GM19324 (cell line): Measurements from ENCODE around the gene CRCP.

Experiments
- ATAC-seq: cut with Tn5 transposase; IDR thresholded peaks from one replicate; pipeline ENCODE4 v1.9.1; 2021; ENCODE audit warnings: mild to moderate bottlenecking, moderate library complexity; ENCODE audit not compliant: unreplicated experiment, low FRiP score

CRCP gene

DNA sequence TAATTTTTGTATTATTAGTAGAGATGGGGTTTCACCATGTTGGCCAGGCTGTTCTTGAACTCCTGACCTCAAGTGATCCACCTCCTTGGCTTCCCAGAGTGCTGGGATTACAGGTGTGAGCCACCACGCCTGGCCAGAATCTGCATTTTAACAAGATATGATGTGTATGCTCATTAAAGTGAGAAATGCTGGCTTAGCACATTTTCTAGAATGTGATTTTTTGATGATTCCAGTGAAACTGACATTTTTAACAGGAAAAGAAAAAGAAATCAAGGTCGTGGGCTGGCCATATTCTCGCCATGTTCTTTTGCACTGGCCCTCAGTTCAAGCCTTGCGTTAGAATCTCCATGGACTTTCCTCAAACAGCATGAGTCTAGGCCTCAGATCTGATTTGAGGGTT is 72.3 kb downstream of the CRCP start:
- no peak for ATAC-seq

DNA sequence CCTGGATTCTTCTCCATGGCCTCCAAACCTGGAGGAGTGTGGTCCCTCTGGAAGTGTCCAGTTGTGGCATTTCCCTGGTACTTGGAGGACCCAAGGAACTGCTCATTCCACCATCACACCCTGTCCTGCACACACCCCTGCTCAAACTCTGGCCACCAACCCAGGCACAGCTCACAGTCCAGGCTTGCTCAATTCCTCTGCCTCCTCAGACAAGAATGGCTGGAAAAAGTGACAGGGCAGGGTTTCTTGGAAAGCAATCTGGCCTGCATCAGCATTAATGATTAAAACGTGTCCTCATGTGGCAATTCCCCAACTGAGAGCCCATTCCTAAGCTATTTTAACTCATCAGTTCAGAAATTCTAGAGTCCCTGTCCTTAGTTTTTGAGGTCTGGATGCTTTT is 73.3 kb downstream of the CRCP start:
- no peak for ATAC-seq

DNA sequence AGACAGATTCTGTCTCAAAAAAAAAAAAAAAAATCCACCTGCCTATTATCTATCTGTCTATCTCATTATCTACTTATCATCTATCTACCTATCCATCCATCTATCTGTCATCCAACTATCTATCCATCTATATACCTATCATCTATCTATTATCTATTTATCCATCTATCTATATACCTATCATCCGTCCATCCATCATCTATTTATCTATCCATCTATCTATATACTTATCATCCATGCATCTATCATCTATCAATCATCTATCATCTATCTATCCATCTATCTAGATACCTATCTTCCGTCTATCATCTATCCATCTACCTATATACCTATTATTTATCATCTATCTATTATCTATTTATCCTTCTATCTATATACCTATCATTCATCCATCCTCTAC is 74.0 kb downstream of the CRCP start:
- no peak for ATAC-seq

DNA sequence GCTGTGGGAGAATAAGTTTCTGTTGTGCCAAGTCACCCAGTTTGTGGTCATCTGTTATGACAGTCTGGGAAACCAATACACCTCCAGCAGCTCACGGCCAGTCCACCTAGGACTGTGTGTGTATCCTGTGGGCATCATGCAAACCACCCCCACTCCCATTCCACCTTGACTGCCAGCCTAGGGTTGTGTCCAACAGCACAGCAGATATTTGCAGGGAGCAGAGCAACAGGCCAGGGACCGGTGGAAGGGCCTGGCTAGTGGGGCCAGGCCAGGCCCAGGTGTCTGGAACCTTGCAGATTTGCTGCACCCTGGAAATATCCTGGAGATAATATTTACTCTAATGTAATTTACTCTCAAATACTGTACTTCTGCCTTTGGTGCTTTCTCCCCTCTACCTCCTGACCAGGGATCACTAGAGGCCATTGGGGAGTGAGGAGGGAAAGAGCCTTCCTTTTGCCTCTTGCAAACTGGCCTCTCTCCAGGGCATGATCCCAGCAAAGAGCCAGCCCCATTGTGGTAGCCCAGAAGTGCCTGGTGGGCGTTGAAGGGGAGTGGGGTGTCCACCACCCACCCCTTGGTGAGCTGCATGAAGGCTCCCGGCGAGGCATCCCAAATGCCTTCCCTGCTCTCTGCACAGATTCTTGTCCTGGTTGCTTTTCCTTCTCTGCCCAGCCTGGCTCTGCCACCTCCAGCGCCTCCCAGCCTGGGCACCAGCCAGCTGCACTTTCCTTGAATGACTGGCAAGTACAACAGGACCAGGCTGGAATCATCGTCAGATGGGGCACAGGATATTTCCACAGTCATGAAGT is 75.3 kb downstream of the CRCP start:
- no peak for ATAC-seq

DNA sequence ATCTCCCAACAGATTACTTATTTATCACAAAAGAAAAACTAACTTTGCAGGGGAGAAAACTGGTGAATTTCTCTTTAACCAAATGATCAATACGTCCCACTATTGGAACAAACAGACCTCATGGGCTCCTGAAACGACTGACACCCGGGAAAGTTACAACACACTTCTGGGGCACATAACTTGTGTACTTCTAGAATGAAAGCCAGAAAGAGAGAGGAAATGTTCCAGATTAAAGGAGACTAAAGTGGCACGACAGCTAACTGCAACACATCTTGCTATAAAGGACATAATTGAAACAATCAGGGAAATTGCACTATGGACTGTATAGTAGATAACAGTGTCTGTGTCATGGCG is 75.8 kb downstream of the CRCP start:
- ATAC-seq, result no peak

DNA sequence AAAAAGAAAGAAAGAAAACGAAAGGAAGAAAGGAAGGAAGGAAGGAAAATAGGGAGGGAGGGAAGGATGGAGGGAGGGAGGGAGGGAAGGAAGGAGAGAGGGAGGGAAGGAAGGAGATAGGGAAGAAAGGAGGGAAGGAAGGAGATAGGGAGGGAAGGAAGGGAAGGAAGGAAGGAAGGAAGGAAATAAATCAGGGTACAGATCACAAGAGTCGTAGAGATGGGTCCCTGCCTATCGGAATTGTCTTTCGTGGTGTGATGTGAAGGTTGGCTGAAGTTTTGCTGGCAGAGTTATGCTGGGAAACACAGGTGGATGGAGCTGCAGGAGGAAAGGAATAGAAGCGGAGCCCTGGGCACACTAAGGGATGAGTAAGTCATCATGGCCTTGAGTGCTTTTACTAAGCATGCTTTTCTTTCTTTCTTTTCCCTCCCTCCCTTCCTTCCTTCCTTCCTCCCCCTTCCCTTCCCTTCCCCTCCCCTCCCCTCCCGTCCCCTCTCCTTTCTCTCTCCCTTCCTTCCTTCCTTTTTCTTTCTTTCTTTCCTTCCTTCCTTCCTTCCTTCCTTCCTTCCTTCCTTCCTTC is 78.6 kb downstream of the CRCP start:
- no peak for ATAC-seq

DNA sequence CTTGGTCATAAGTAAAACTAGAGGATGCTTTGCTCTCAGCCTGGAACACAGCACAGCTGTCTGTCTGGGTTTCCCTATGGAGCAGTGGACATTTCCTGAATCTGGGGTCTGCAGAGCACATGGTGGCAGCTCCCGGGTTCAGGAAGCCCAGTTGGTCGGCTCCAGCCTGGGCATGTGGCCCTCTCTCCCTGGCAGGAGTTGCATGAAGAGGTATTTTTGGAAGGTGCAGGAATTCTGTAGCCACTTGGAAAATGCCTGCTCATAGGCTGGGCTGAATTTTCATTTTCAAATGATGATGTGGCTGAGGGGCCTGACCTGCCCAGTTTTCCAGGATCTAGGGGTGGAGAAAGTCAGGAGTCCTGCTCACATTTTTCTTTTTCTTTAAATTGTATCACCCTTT is 83.8 kb downstream of the CRCP start:
- no peak for ATAC-seq

DNA sequence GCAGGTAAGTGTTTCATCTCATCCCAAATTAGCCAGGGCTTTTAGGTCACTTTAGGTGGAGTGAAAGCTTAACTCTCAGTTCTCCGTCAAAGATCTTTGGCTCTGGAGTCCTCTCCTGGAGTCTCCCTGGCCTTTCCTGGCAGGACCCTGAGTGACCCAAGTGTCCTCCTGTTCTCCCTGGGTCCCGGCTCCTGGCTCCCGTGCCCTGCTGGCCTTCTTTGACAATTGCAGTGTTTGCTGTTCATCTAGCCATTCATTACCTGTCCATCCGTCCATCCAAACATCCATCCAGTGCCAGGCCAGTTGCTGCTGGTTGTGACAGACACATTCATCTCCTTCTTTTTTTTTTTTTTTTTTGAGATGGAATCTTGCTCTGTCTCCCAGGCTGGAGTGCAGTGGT is 84.3 kb downstream of the CRCP start:
- ATAC-seq, result no peak

DNA sequence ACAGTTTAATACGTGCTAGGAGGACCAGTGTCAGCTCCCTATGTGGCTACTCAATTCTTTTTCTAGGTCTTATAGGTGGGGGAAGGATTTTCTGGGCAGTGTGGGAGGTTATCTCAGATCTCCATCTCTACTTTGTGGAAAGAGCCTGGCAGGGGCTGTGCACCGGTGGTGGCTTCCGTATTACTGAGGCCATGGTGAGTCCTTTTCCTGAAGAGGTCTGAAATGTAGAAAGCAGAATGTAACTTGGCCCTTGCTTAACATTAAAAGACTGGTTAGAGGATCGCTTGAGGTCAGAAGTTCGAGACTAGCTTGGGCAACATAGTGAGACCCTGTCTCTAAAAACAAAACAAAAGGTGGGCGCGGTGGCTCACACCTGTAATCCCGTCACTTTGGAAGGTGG is 87.8 kb downstream of the CRCP start:
- ATAC-seq, result no peak
